Vagina (tissue), 2 donors: Measurements from ENCODE around the gene HPCAL1.

Experiments
- POLR2A ChIP-seq, 2 donors: fragments of 450-650 bp; IDR thresholded peaks; one replicate each; pipeline ENCODE4 v1.6.1; 2017; ENCODE audit warnings: antibody characterized with exemption in 2 of 2, mild to moderate bottlenecking in 2 of 2, moderate library complexity in 2 of 2
- POLR2AphosphoS5 ChIP-seq, 2 donors: sonication (generic); formaldehyde crosslinking; IDR thresholded peaks; one replicate each; pipeline ENCODE4 v1.9.0; 2017; ENCODE audit warnings: antibody characterized with exemption in 2 of 2, mild to moderate bottlenecking in 2 of 2, low read depth in 1 of 2; ENCODE audit not compliant: insufficient read depth in 1 of 2
- TF ChIP-seq, protein P1 (sequence below), 3 experiments: fragments of 450-650 bp in 2 of 3; fragments of 200-600 bp in 1 of 3; sonication (generic) in 1 of 3; IDR thresholded peaks; one replicate each; pipeline ENCODE4 v1.5.1; 2017 to 2019; ENCODE audit warnings: antibody characterized with exemption in 3 of 3, mild to moderate bottlenecking in 2 of 3, moderate library complexity in 2 of 3

DNA sequence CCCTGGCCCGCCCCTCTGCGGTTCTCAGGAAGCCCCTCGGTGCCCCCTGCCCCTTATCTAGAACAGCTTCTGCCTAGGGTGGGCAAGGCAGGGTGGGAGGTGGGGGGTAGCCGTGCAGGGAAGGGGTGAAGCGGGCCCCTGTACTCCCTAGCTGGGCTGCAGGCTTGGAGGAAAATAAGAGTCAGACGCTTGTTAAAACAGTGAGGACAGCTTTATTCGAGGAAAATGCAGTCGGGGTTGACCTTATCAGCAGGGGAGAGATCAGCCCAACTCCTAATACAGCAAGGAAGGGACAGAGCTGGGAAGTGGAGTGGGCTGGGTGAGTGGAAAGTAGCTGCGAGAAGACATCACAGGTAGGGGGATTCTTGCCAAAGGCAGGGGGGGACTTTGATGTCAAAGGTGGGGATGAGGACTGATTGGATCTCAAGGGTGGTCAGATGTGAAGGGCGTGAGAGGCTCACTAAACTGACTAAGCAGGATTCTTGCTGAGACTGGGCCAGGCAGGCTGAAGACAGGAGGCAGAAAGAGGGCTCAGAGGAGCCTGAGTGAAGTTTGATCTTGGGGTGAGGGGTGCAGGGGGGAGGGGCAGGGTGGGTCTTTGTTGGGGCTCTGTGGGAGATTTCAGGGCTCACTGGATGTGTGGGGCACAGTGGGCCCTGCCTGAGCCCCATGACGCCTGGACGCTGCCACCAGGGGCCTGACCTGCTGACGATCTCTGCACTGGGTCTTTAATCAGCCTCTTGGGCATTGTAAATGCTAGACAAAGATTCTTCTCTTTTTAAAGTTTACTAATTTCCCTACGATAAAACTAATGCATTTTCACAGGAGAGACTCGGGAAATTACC is 29.9 kb downstream of the HPCAL1 start:
- TF ChIP-seq, protein P1, sequence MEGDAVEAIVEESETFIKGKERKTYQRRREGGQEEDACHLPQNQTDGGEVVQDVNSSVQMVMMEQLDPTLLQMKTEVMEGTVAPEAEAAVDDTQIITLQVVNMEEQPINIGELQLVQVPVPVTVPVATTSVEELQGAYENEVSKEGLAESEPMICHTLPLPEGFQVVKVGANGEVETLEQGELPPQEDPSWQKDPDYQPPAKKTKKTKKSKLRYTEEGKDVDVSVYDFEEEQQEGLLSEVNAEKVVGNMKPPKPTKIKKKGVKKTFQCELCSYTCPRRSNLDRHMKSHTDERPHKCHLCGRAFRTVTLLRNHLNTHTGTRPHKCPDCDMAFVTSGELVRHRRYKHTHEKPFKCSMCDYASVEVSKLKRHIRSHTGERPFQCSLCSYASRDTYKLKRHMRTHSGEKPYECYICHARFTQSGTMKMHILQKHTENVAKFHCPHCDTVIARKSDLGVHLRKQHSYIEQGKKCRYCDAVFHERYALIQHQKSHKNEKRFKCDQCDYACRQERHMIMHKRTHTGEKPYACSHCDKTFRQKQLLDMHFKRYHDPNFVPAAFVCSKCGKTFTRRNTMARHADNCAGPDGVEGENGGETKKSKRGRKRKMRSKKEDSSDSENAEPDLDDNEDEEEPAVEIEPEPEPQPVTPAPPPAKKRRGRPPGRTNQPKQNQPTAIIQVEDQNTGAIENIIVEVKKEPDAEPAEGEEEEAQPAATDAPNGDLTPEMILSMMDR (IDR thresholded peaks at IDR 0.05), result no peak
- TF ChIP-seq POLR2A (IDR thresholded peaks at IDR 0.05), result no peak
- TF ChIP-seq POLR2AphosphoS5 (IDR thresholded peaks at IDR 0.05; ENCODE audit: insufficient read depth in 1 of 2, low read depth in 1 of 2), result no peak
